Trophoblast cell (in vitro differentiated cells and primary cell): Measurements from ENCODE around the gene GSG1L2.
"Not testable (repeated sequence)": the region's sequence is repeated elsewhere in the genome, so short reads cannot be mapped to it uniquely, and the experiment has no call there.

Experiments
- DNase-seq, 2 donors: peaks; one replicate each; pipeline ENCODE4 v3.0.0-alpha.2; 2016
- H2AFZ ChIP-seq: 2 replicates; pipeline ENCODE4 v1.6.1; 2013; ENCODE audit warnings: low read length, moderate library complexity, mild to moderate bottlenecking; ENCODE audit not compliant: insufficient read depth, poor library complexity
- H2AK5ac ChIP-seq: 2 replicates; pipeline ENCODE4 v1.6.1; 2013; ENCODE audit warnings: mild to moderate bottlenecking, low read length
- H2BK120ac ChIP-seq: 2 replicates; pipeline ENCODE4 v1.6.1; 2013; ENCODE audit warnings: low read length, mild to moderate bottlenecking, moderate library complexity; ENCODE audit not compliant: insufficient read depth, poor library complexity
- H2BK12ac ChIP-seq: 2 replicates; pipeline ENCODE4 v1.6.1; 2013; ENCODE audit warnings: mild to moderate bottlenecking, low read length, moderate library complexity
- H2BK5ac ChIP-seq: 2 replicates; pipeline ENCODE4 v1.6.1; 2013; ENCODE audit warnings: low read length, low read depth, moderate library complexity, mild to moderate bottlenecking; ENCODE audit not compliant: poor library complexity
- H3K14ac ChIP-seq: 2 replicates; pipeline ENCODE4 v1.6.1; 2013; ENCODE audit warnings: mild to moderate bottlenecking, low read length
- H3K18ac ChIP-seq: 2 replicates; pipeline ENCODE4 v1.6.1; 2013; ENCODE audit warnings: mild to moderate bottlenecking, low read length
- H3K23ac ChIP-seq: 2 replicates; pipeline ENCODE4 v1.6.1; 2013; ENCODE audit warnings: low read length
- H3K27ac ChIP-seq: 2 replicates; pipeline ENCODE4 v1.5.1; 2013; ENCODE audit warnings: low read depth, mild to moderate bottlenecking, inconsistent platforms, low read length, moderate library complexity
- H3K27me3 ChIP-seq: 2 replicates; pipeline ENCODE4 v1.6.1; 2013; ENCODE audit warnings: inconsistent platforms, mild to moderate bottlenecking, low read length, moderate library complexity; ENCODE audit not compliant: insufficient read depth
- H3K36me3 ChIP-seq, 2 experiments: 1 replicate in 1 of 2; 2 replicates in 1 of 2; pipeline ENCODE4 v1.6.1; 2013; ENCODE audit warnings: low read length in 2 of 2, mild to moderate bottlenecking in 2 of 2, moderate library complexity in 1 of 2; ENCODE audit not compliant: insufficient read depth in 2 of 2, control insufficient read depth in 1 of 2
- H3K4ac ChIP-seq: 2 replicates; pipeline ENCODE4 v1.6.1; 2013; ENCODE audit warnings: low read depth, mild to moderate bottlenecking, low read length, moderate library complexity
- H3K4me1 ChIP-seq, 2 experiments: 1 replicate in 1 of 2; 2 replicates in 1 of 2; pipeline ENCODE4 v1.6.1; 2013; ENCODE audit warnings: low read length in 2 of 2, mild to moderate bottlenecking in 2 of 2, moderate library complexity in 1 of 2; ENCODE audit not compliant: insufficient read depth in 2 of 2, control insufficient read depth in 1 of 2
- H3K4me2 ChIP-seq: 2 replicates; pipeline ENCODE4 v1.6.1; 2013; ENCODE audit warnings: inconsistent platforms, mild to moderate bottlenecking, low read length, moderate library complexity
- H3K4me3 ChIP-seq: 2 replicates; pipeline ENCODE4 v1.5.1; 2013; ENCODE audit warnings: mild to moderate bottlenecking, low read depth, low read length, inconsistent platforms
- H3K79me1 ChIP-seq: one replicate; pipeline ENCODE4 v1.6.1; 2013; ENCODE audit warnings: low read length
- H3K79me2 ChIP-seq: 2 replicates; pipeline ENCODE4 v1.6.1; 2013; ENCODE audit warnings: low read length, mild to moderate bottlenecking; ENCODE audit not compliant: control insufficient read depth, insufficient read depth, poor library complexity
- H3K9ac ChIP-seq: 2 replicates; pipeline ENCODE4 v1.6.1; 2013; ENCODE audit warnings: mild to moderate bottlenecking, low read length
- H3K9me3 ChIP-seq: 2 replicates; pipeline ENCODE4 v1.6.1; 2013; ENCODE audit warnings: low read depth, mild to moderate bottlenecking, control low read depth, inconsistent platforms, low read length; ENCODE audit not compliant: insufficient read depth
- H4K12ac ChIP-seq: 2 replicates; pipeline ENCODE4 v1.6.1; 2013; ENCODE audit warnings: low read depth, mild to moderate bottlenecking, low read length, moderate library complexity
- H4K8ac ChIP-seq: 2 replicates; pipeline ENCODE4 v1.6.1; 2013; ENCODE audit warnings: low read depth, mild to moderate bottlenecking, low read length, moderate library complexity
- H4K91ac ChIP-seq: one replicate; pipeline ENCODE4 v1.6.1; 2013; ENCODE audit warnings: low read depth, mild to moderate bottlenecking, low read length, moderate library complexity
- WGBS: extraction: QIAGEN DNeasy Blood & Tissue Kit; methylation state at CpG from one replicate; pipeline ENCODE4 v1.1.7; 2013; ENCODE audit warnings: missing lambda C conversion rate; ENCODE audit not compliant: insufficient read length, insufficient coverage; ENCODE audit errors: extremely low coverage; 5-methylcytosine and 5-hydroxymethylcytosine counted together

The GSG1L2 gene

GRCh38 chr17:9784544-9784943 is 37.3 kb downstream of the GSG1L2 start:
- Histone ChIP-seq H2BK12ac (no peak overlapping the region), H3K18ac (no peak overlapping the region), H3K14ac (no peak overlapping the region), H3K4me1 (no peaks in the 10 kb centered on the region), H2AK5ac (no peak overlapping the region), H3K4ac (no peak overlapping the region), H4K12ac (no peak overlapping the region), H3K9me3 (no peaks in the 10 kb centered on the region), H3K9ac (no peak overlapping the region), H2BK120ac (no peak overlapping the region), H3K36me3 (no peaks in the 10 kb centered on the region), H3K4me3 (no peak overlapping the region), H3K27ac (no peak overlapping the region), H3K23ac (no peak overlapping the region), H3K27me3 (no peaks in the 10 kb centered on the region), H4K8ac (no peak overlapping the region), H3K79me2 (no peaks in the 10 kb centered on the region), H3K79me1 (no peaks in the 10 kb centered on the region), H4K91ac (no peak overlapping the region), H2BK5ac (no peak overlapping the region), H2AFZ (no peak overlapping the region), H3K4me2 (no peak overlapping the region)
- no peak for DNase-seq
- no CpG with 5 or more reads among the region's 2 CpGs for whole genome bisulfite sequencing

- not testable (repeated sequence) for H3K79me1 ChIP-seq, H3K79me2 ChIP-seq, H3K4me1 ChIP-seq, H4K12ac ChIP-seq, H3K36me3 ChIP-seq, H4K8ac ChIP-seq, H3K27me3 ChIP-seq, H2AK5ac ChIP-seq, H3K14ac ChIP-seq, H2BK5ac ChIP-seq, H3K18ac ChIP-seq, H2BK12ac ChIP-seq, H3K9me3 ChIP-seq, H3K9ac ChIP-seq, H4K91ac ChIP-seq, H2BK120ac ChIP-seq, H3K27ac ChIP-seq, H3K23ac ChIP-seq, H3K4me3 ChIP-seq, H3K4ac ChIP-seq, H3K4me2 ChIP-seq, H2AFZ ChIP-seq
- peak in 1 of 2 donors; percentile 64 for DNase-seq
- 100% methylated on average over 2 of the region's 5 CpGs for WGBS
Measured at GRCh38 chr17:9783465-9783864, 38.4 kb downstream of the GSG1L2 start.

GRCh38 chr17:9783050-9783449 is 38.8 kb downstream of the GSG1L2 start:
- H2BK5ac ChIP-seq: no peak overlapping the region
- no peak overlapping the region for H4K91ac ChIP-seq
- no peak overlapping the region for H2BK120ac ChIP-seq
- H3K36me3 ChIP-seq: no peaks in the 10 kb centered on the region
- no peak overlapping the region for H3K18ac ChIP-seq
- H3K79me2 ChIP-seq: no peaks in the 10 kb centered on the region
- no peak overlapping the region for H3K4me3 ChIP-seq
- no peak overlapping the region for H2BK12ac ChIP-seq
- no peak overlapping the region for H3K14ac ChIP-seq
- no peak overlapping the region for H3K27ac ChIP-seq
- WGBS: no CpG with 5 or more reads among the region's 4 CpGs
- peak in 1 of 2 donors; percentile 21 for DNase-seq
- no peaks in the 10 kb centered on the region for H3K9me3 ChIP-seq
- no peaks in the 10 kb centered on the region for H3K27me3 ChIP-seq
- no peak overlapping the region for H4K8ac ChIP-seq
- no peak overlapping the region for H2AFZ ChIP-seq
- H3K4me2 ChIP-seq: no peak overlapping the region
- H3K4me1 ChIP-seq: no peaks in the 10 kb centered on the region
- H3K9ac ChIP-seq: no peak overlapping the region
- no peak overlapping the region for H2AK5ac ChIP-seq
- no peaks in the 10 kb centered on the region for H3K79me1 ChIP-seq
- no peak overlapping the region for H4K12ac ChIP-seq
- H3K23ac ChIP-seq: no peak overlapping the region
- no peak overlapping the region for H3K4ac ChIP-seq

- Histone ChIP-seq H3K9me3 (peaks cover 2% of the 10 kb centered on the region), H3K4me2 (no peak overlapping the region), H4K12ac (no peak overlapping the region), H3K27me3 (no peaks in the 10 kb centered on the region), H2AK5ac (no peak overlapping the region), H3K27ac (no peak overlapping the region), H2BK120ac (no peak overlapping the region), H3K14ac (no peak overlapping the region), H3K4ac (no peak overlapping the region), H4K91ac (no peak overlapping the region), H3K36me3 (no peaks in the 10 kb centered on the region), H3K4me1 (no peaks in the 10 kb centered on the region), H3K79me1 (no peaks in the 10 kb centered on the region), H3K18ac (no peak overlapping the region), H3K4me3 (no peak overlapping the region), H4K8ac (no peak overlapping the region), H3K23ac (no peak overlapping the region), H2AFZ (no peak overlapping the region), H2BK12ac (no peak overlapping the region), H3K9ac (no peak overlapping the region), H2BK5ac (no peak overlapping the region), H3K79me2 (no peaks in the 10 kb centered on the region)
- no peak for DNase-seq
- no CpG with 5 or more reads among the region's 3 CpGs for WGBS
Measured at GRCh38 chr17:9780552-9780951, 41.3 kb downstream of the GSG1L2 start.
